Glomerular visceral epithelial cell (primary cell): Measurements from ENCODE around the gene LUC7L.
"Not testable (repeated sequence)": the region's sequence is repeated elsewhere in the genome, so short reads cannot be mapped to it uniquely, and the experiment has no call there.

ENCODE experiments used
- DNase-seq: peaks from one replicate; pipeline ENCODE4 v3.0.0-alpha.2; 2016; ENCODE audit errors: extremely low spot score

LUC7L gene

DNA sequence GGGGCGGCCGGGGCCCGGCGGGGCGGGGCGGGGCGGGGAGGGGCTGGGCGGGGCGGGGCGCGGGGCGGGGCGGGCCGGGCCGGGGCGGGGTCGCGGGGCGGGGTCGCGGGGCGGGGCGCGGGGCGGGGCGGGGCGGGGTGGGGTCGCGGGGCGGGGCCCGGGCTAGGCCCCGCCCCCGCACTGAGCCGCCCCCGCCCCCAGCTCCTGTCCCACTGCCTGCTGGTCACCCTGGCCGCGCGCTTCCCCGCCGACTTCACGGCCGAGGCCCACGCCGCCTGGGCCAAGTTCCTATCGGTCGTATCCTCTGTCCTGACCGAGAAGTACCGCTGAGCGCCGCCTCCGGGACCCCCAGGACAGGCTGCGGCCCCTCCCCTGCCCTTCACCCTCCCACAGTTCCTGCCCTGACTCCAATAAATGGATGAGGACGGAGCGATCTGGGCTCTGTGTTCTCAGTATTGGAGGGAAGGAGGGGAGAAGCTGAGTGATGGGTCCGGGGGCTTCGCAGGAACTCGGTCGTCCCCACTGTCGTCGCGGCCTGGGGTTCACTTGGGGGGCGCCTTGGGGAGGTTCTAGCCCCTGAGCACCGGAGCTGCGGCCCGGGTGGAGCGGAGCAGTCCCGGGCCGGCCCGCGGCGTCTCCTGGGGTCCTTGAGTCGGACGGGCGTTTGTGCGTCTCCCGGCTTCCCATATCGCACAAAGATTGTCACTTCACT lies 64.3 kb downstream of the LUC7L start:
- DNase-seq, result no peak

DNA sequence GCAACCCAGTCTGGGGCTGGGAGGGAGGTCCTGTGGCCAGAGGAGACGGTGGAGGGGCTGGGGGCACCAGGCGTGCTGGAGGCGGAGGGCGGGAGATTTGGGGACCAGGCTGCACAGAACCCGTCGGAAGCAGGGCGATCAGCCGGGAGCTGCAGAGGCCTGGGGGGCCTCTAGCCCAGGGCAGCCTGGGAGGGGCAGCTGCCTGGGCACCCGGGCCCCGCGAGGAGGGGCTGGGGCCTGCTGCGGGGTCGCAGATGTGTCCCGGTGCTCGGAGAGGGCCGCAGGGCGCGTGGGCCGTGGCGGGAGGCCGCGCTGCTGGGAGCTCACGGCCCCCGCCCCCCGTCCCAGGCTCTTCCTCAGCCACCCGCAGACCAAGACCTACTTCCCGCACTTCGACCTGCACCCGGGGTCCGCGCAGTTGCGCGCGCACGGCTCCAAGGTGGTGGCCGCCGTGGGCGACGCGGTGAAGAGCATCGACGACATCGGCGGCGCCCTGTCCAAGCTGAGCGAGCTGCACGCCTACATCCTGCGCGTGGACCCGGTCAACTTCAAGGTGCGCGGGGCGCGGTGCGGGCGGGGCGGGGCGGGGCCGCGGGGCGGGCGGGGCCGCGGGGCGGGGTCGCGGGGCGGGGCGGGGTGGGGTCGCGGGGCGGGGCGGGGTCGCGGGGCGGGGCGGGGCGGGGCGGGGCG lies 65.0 kb downstream of the LUC7L start:
- not testable (repeated sequence) for DNase-seq

DNA sequence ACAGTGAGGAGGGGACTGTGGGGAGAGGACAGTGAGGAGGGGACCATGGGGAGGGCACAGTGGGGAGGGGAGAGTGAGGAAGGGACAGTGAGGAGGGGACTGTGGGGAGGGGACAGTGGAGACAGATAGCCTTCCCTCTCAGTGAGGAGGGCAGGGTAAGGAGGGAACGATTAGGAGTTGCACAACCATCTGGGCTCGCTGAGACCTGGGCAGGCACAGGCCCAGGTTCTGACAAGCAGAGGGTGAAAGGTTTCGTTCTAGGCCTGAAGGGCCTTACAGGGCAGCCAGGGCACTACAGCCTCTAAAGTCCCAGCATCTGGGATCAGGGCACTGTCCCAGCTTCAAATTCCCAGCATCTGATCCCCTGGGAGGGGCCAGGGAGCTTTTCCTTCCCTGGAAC lies 65.6 kb downstream of the LUC7L start:
- DNase-seq, result not testable (repeated sequence)

DNA sequence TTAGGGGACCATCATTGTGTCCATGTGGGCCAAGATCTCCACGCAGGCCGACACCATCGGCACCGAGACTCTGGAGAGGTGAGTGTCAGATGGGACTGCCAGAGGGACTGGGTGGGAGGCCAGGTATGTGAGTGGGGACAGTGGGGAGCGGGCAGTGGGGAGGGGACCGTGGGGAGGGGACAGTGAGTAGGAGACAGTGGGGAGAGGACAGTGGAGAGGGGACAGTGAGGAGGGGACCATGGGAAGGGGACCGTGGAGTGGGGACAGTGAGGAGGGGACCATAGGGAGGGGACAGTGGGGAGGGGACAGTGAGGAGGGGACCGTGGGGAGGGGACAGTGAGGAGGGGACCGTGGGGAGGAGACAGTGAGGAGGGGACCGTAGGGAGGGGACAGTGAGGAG lies 66.1 kb downstream of the LUC7L start:
- not testable (repeated sequence) for DNase-seq

DNA sequence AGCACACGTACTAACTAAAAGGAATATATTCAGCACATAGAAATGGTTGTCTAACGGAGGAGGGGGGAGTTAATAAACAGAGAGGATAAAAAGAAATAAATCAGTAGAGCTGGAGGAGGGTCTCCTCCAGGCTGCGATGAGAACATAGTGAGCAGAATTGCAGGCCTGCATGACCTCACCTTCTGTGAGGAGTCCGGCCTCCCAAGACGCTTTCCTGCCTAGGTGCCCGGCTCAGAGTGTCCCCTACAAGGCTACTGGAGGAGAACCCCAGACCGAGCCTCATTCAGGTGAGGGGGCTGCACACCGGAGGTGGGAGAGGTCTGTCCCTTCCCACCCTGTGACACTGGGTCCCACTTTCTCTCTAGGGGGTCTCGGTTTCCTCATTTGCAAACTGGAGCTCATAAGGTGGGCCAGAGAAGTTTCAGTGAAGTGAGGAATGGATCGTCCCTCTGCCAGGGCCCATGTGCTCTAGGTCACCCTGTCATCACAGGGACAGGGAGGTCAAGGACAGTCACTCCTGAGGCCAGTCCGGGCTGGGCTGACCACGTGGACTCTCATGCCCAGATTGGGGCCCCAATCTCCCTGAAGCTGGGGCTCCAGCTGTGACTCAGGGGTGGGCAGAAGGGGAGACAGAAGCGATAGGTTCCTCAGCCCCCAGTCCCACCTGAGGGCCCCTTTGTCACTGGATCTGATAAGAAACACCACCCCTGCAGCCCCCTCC lies 66.8 kb downstream of the LUC7L start:
- DNase-seq, result no peak

- DNase-seq, result no peak
These were observed 68.5 kb downstream of the LUC7L start for GRCh38 chr16:160691-161190.

- not testable (repeated sequence) for DNase-seq
These were observed 69.0 kb downstream of the LUC7L start for GRCh38 chr16:160242-160641.

DNA sequence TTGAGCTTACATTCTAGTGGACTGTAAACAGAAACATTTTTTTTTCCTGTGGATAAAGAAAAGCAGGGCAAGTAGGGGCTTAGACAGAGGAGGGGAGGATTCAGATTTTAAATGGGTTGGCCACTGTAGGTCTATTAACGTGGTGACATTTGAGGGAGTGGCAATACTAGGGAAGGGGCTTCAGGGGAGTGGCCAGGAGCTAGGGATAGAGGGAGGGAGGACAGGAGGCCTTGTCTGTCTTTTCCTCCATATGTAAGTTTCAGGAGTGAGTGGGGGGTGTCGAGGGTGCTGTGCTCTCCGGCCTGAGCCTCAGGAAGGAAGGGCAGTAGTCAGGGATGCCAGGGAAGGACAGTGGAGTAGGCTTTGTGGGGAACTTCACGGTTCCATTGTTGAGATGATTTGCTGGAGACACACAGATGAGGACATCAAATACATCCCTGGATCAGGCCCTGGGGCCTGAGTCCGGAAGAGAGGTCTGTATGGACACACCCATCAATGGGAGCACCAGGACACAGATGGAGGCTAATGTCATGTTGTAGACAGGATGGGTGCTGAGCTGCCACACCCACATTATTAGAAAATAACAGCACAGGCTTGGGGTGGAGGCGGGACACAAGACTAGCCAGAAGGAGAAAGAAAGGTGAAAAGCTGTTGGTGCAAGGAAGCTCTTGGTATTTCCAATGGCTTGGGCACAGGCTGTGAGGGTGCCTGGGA lies 70.0 kb downstream of the LUC7L start:
- no peak for DNase-seq

- DNase-seq, result no peak
These were observed 74.2 kb downstream of the LUC7L start for GRCh38 chr16:155031-155398.

DNA sequence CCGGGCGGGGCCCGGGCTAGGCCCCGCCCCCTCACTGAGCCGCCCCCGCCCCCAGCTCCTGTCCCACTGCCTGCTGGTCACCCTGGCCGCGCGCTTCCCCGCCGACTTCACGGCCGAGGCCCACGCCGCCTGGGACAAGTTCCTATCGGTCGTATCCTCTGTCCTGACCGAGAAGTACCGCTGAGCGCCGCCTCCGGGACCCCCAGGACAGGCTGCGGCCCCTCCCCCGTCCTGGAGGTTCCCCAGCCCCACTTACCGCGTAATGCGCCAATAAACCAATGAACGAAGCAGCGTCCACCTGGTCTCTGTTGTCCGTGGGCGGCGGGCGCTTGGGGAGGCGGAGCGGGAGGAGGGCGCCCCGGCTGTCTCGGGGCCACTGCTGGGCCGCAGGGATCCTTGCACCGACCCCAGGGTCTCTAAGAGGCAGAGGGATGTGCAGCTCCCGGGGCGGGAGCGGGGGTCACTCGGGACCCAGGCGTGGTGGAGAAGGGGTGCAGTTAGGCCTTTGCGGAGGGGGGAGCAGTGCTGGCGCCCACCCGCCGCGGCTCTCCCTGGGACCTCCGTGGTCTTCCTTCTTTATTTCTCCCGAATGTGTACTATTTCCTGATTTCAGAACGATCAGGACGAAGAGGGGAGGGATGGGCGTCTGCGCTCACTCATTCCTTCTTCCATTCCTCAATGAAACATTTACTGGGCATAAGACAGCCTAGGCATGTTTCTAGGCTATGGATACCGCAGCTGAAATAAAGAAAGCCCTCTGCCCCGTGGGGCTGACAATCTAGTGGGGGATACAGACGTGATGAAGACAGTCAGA lies 74.8 kb downstream of the LUC7L start:
- DNase-seq, result peak; percentile 28

DNA sequence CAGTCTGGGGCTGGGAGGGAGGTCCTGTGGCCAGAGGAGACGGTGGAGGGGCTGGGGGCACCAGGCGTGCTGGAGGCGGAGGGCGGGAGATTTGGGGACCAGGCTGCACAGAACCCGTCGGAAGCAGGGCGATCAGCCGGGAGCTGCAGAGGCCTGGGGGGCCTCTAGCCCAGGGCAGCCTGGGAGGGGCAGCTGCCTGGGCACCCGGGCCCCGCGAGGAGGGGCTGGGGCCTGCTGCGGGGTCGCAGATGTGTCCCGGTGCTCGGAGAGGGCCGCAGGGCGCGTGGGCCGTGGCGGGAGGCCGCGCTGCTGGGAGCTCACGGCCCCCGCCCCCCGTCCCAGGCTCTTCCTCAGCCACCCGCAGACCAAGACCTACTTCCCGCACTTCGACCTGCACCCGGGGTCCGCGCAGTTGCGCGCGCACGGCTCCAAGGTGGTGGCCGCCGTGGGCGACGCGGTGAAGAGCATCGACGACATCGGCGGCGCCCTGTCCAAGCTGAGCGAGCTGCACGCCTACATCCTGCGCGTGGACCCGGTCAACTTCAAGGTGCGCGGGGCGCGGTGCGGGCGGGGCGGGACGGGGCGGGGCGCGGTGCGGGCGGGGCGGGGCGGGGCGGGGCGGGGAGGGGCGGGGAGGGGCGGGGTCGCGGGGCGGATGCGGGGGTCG lies 75.6 kb downstream of the LUC7L start:
- DNase-seq, result not testable (repeated sequence)

GRCh38 chr16:153129-153521 lies 76.1 kb downstream of the LUC7L start:
- not testable (repeated sequence) for DNase-seq

DNA sequence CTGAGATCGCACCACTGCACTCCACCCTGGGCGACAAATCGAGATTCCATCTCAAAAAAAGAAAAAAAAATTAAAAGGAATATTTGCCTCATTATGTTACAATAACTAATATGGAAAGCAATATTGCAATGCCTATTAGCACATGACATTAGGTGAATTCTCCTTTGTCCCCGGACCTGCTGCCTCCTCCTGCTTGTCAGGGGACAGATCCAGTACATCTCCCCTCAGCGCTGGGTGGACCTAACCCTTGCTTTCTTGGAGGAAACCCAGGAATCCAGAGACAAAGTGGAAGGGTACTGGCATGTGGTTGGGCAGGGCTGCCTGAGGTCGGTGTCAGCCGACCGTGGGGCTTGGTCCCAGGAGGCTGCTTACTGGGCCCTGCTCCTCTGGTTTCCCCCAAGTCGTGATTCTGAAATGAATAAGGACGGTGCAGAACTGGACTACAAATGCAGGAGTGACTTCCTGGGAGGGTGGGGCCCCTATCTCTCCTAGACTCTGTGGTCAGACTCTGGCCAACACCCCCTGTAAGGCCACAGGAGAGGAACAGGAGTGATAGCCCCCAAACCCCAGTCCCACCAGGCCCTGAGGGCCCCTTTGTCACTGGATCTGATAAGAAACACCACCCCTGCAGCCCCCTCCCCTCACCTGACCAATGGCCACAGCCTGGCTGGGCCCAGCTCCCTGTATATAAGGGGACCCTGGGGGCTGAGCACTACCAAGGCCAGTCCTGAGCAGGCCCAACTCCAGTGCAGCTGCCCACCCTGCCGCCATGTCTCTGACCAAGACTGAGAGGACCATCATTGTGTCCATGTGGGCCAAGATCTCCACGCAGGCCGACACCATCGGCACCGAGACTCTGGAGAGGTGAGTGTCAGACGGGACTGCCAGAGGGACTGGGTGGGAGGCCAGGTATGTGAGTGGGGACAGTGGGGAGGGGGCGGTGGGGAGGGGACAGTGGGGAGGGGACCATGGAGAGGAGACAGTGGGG lies 76.8 kb downstream of the LUC7L start, which contains the start of gene HBZ:
Gene HBZ (plus strand): TSS at position 504 of the 988 bp plus-strand sequence. CDS start 266 bp downstream, at position 770.
- no peak for DNase-seq

DNA sequence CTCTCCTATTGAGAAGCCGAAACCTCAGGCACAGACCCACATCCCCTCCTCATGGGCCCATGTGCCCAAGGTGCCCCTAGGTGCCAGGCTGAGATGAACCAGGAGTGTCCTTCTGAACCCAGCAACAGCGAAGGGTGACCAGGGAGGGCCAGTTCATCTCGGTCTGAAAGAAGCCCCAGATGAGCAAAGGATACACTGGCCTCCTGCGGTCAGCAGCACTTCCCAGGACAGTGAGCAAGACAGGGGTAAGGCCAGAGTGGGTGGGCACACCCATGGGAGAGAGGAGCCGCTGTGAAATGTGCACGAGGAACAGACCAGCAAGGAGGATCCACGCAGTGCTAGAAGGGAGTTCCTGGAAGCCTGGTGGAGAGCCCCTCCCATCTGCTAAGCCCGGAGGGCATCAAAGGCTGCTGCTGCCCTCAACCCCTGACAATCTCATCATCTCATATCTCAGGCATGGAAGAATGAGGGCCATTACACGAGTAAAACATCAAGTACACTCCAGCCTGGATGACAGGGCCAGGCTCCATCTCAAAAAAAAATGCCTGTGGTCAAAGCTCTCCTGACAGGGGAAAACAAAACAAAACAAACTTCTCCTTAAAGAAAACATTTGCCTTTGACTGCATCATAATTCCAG lies 80.1 kb downstream of the LUC7L start:
- DNase-seq, result no peak

DNA sequence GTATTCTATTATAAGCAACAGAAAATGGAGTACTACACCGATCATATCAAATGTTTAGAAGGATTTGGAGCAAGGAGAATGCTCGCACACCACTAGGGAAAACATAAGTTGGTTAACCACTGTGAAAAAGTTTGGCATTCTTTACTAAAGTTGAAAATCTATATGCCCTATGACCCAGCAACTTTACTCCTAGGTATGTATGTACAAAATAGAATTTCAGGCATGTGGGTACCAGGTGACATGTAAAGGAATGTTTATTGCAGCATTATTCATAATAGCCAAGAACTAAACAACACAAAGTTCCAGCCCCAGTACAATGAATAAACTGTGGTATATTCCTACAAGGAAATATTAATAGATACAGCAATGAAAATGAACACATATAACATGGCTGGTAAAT lies 82.6 kb downstream of the LUC7L start:
- DNase-seq, result no peak

- no peak for DNase-seq
These were observed 84.4 kb downstream of the LUC7L start for GRCh38 chr16:144797-145252.

- DNase-seq, result peak; percentile 33
These were observed 85.8 kb downstream of the LUC7L start for GRCh38 chr16:143456-143855.

DNA sequence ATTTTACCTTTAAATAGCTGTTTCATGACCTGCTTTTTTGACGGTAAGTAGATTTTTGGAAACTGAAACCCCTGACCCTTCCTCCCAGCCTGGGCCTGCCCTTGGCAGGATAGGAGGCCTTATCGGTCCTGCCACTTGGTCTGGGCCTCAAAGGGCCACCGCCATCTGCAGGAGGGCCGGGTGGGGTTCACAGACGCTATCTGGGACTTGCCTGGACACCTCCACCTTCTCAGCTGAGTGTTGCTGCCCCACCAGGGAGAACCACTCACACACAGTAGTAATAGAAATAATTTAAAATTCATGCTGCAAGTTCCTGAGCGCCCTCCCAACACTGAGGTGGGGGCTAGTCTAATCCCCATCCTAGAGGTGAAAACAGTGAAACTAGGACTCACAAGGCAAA lies 86.2 kb downstream of the LUC7L start:
- no peak for DNase-seq
